HG03060 (cell line): ENCODE measurements around the gene AHNAK.

Source experiments
- ATAC-seq: cut with Tn5 transposase; IDR thresholded peaks from one replicate; pipeline ENCODE4 v1.9.1; 2021; ENCODE audit warnings: low read depth, moderate number of reproducible peaks; ENCODE audit not compliant: unreplicated experiment

Gene AHNAK

GRCh38 chr11:62439785-62440602, 106.6 kb downstream of the AHNAK start:
- ATAC-seq = no peak

DNA sequence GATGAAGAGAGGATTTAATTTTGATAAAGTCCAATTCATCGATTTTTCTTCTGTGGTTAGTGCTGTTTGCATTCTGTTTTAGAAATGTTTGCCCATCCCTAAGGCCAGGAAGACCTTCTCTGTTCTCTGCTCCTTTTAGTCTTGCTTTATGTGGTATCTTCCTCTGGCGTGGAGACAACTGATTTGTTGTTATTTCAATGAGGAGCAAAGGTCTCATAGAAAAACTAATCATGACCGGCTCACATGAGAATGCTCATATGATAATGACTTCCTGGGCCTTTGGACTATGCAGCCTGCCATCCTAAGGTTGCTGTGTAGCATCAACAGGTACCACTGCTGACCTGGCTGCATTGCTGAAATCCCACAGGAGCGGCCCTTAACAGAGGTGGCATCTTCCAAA, 108.0 kb downstream of the AHNAK start:
- ATAC-seq = no peak

GRCh38 chr11:62437616-62438015, 109.0 kb downstream of the AHNAK start:
- ATAC-seq = no peak

- ATAC-seq = no peak
These were observed 110.6 kb downstream of the AHNAK start for GRCh38 chr11:62435846-62436660.

DNA sequence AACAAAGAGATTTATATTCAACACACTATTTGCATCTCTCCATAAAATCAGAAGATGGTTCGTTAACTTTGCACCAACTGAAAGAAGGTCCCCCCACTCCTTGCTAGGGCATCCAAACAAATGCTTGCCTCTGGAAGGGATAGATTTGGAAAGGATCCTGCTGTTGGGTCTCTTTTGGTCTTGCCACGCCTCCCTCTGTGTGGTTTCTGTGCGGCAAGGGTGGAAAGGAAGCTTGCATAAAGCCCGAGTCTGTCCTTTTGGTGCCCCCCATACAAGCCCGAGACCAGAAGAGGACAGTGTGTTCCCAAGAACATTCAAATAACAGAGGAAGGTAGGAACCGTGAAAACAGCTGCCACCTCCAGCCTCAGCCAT, 112.7 kb downstream of the AHNAK start:
- no peak for ATAC-seq

DNA sequence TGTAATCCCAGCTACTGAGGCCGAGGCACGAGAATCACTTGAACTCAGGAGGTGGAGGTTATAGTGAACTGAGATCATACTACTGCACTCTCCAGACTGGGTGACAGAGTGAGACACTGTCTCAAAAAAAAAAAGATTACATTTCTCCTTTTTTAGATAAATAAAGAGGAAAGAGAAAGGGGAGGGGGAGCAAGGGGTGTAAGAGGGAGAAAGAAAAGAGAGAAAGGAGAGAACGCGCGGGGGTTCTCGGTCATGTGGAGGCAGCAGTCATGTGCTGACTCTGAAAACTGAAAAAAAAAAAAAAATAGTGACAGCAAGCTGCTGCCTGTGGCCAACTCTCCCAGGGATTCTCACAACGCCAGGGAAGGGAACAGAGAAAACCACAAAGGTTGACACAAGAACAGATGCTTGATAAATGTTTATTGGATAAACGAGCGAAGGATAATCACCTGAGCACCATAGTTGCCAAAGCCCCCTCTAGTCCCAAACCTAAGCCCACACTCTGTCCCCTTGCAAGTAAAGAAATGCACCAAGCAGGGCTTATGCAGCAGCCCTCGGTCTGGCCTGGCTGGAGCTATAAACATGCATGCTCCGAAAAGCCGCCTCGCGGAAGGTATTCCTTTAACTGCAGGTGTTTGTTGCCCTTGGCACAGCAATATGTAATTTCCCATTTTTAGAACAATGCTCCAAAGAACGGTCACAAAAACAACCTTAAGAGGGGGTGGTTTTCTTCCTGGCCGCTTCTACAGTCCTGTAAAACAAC, 113.3 kb downstream of the AHNAK start:
- ATAC-seq = no peak

DNA sequence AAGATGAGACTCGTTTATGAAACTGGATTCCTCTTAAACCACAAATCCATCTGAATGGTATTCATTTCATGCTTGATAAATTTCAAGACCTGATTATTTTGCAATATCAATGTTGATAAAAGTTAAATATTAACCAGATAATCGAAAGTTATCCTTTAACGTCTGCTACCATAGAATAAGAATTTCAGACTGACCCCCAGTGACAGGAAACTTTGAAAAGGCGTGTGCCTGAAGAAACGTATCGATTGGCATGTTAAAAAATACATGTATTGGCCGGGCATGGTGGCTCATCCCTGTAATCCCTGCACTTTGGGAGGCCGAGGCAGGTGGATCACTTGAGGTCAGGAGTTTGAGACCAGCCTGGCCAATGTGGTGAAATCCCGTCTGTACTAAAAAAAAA, 113.9 kb downstream of the AHNAK start:
- no peak for ATAC-seq

GRCh38 chr11:62431171-62431901, 115.3 kb downstream of the AHNAK start:
- no peak for ATAC-seq

GRCh38 chr11:62430425-62430824, 116.2 kb downstream of the AHNAK start:
- no peak for ATAC-seq

DNA sequence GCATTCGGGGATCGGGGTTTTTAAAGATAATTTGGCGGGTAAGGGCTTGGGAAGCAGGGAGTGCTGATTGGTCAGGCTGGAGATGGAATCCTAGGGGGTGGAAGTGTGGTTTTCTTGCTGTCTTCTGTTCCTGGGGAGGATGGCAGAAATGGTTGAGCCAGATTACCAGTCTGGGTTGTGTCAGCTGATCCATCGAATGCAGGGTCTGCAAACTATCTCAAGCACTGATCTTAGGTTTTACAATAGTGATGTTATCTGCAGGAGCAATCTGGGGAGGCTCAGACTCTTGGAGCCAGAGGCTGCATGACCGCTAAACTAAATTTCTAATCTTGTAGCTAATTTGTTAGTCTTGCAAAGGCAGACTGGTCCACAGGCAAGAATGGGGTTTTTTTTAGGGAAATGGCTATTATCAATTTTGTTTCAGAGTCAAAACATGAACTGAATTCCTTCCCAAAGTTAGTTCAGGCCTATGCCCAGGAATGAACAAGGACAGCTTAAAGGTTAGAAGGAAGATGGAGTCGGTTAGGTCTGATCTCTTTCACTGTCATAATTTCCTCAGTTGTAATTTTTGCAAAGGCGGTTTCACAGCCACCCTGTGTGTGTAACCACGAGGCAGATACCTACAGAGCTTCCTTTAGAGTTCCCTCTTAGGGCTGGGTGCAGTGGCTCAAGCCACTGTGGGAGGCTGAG, 117.6 kb downstream of the AHNAK start:
- no peak for ATAC-seq

DNA sequence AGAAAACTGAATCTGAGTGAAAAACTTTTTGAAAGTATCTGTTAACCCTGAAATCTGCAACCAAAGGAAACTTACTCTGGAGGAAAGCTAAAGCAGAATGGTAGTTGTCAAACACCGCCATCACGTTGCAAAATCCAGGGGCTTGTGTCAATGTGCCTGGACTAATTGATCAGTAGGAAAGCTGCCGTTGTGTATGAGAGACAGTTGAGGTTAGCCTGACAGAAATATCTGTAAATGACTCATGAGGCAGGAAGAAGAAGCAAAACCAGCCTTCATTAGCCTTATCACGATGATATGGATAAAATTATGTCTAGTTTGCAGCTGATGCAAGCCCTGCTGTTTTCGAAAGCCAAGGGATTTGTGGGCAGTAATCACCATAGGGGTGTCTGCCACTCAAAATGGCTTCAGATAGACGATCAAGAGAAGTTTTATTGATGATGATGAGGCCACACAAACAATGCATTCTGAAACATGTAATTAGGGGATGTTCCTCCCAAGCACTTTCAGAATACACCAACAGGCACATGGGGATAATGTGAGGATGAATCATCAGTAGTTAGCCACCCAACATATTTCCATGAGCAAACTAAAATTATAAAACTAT, 118.9 kb downstream of the AHNAK start:
- no peak for ATAC-seq

DNA sequence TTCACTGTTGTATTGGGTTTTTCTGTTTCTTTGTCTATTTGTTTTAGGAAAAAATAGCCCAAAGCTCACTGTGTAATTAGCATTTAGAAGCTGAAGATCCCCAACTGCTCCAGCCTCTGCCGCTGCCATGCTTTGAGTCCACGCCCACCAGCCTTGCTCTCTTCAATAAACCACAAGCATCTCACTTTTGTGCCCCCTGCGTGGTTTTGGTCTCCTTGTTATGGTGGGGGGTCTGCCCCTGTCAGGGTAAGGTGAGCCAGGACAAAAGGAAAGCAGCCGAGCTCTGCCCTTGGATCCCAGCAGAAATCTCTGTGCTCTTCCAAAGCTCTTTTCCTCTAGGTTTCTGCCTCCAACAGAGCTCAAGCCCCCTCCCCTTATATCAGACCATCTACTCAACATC, 123.6 kb downstream of the AHNAK start:
- ATAC-seq = no peak

DNA sequence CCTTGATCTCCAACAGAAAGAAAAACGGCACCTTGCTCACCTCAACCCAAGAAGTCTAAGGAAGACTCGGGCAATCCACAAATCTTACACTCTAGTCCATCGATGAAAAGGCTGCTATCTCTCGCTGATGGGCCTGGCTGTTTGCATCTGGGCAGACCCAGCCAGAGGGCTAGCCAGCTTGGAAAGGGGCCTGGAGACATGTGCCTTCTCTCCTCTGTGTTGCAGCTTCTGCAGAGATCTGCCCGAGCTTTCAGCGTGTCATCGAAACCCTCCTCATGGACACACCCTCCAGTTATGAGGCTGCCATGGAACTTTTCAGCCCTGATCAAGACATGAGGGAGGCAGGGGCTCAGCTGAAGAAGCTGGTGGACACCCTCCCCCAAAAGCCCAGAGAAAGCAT, 124.6 kb downstream of the AHNAK start:
- no peak for ATAC-seq

DNA sequence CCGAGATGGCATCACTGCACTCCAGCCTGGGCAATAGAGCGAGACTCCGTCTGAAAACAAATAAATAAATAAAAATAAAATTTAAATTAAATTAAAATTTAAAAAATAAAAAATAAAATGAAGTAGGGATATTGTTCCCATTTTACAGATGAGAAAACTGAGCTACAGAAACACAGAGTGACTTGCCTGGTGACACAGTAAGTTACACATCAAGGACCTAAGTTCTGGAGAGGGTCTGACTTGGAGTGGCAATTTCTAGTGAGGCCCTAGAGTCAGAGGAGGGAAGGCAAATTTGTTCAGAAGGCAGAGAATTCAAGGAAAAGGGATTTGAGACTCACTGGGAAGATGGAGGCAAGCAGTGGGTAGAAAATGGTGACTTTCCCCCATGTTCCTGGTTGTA, 125.7 kb downstream of the AHNAK start:
- no peak for ATAC-seq

- no peak for ATAC-seq
These were observed 126.7 kb downstream of the AHNAK start for GRCh38 chr11:62419943-62420342.

DNA sequence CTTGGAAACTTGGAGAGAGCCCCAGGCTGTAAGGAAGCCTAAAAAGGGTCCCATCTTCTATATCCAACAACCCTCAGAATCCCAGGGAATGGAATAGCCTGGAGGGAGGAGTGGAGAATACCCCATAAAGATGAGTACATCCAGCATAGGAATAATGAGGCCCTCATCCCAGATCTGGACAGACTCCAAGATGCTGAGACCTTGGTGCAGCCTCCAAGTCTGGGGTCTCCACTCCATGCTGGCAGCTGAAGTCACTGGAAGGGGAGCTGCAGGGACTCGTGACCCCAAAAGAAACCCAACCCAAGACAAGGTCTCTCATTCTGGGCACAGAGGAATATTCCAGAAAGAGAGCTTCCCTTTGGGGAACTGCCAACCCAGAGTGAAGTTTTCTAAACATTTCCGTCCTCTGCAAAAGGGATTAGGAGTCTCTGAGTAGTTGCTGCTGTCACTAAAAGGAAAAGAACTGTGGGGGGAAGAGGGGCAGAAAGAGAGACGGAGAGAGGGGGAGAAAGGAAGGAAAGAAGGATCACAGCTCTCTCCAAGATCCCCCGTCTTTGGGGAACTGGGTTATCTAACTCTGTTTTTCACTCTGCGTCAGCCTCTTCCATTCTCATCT, 127.2 kb downstream of the AHNAK start:
- ATAC-seq = no peak

DNA sequence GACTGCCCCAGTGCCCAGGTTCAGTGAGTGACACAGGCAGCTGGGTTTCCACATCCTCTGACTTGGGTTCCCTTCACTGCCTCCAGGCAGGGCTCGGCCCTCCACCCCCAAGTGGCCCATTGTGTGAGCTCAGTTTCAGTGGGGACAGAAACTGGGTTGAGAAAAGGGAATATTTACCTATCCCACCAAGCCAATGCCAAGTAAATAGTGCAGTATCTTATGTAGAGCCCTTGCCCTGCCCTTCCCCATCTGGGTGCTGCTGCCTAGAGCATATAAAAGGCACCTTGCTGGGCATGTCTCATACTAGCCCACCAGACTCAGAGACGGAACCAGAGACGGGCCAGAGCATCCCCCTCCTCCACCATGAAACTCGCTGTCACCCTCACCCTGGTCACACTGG, 127.9 kb downstream of the AHNAK start, which contains the start of gene SCGB1A1:
TSS of gene SCGB1A1 (plus strand) at position 301 of the 400 bp plus-strand sequence. CDS start at position 364, 63 bp downstream.
- ATAC-seq = no peak

GRCh38 chr11:62418136-62418535, 128.5 kb downstream of the AHNAK start:
- no peak for ATAC-seq

GRCh38 chr11:62416596-62416995, 130.0 kb downstream of the AHNAK start:
- no peak for ATAC-seq
